ENCODE results near the gene DCAF17.
"Not testable (repeated sequence)": the region's sequence is repeated elsewhere in the genome, so short reads cannot be mapped to it uniquely, and the experiment has no call there.

DCAF17 gene

GRCh38 chr2:171460537-171460936 is 26.5 kb downstream of the DCAF17 start:
- no peak for DNase-seq

DNA sequence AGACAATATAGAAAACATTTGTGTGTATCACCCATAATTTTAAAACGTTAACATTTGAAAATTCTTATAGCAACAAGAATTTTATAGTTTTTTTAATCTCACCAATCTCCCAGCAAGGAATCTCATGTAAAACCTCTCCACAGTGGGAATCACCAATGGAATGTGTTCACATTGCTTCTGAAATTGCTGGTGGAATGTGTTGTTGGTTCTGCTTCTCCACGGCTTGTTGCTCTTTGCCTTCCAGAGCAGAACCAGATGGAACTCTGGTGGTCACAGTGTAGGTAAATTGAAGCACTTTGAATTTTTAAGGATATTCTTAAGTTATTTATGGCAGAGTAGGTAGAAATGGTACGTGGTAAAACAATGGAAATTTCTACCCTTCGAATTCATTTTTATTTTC is 35.1 kb downstream of the DCAF17 start:
- no peak for DNase-seq

DNA sequence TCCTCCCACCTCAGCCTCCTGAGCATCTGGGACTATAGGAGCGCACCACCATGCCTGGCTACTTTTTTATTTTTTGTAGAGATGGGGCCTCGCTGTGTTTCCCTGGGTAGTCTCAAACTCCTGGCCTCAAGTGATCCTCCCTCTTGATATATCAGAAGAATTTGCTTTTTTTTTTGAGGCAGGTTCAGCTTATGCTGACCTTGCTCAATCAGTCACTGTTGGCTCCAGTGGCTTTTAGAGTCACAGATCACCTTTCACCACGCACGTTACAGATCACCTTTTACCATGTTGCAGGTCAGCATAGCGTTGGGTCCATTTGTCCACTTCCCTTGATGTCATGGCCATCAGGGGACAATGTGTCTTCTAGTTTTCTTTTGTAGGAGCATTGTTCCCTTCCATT is 36.1 kb downstream of the DCAF17 start:
- DNase-seq, result no peak

- DNase-seq, result no peak
These were observed 42.0 kb downstream of the DCAF17 start for GRCh38 chr2:171475979-171476378.

GRCh38 chr2:171478345-171478744 is 44.3 kb downstream of the DCAF17 start:
- no peak for DNase-seq

- no peak for DNase-seq
These were observed 45.3 kb downstream of the DCAF17 start for GRCh38 chr2:171479154-171479814.

- DNase-seq, result no peak
These were observed 46.9 kb downstream of the DCAF17 start for GRCh38 chr2:171480908-171481307.

- DNase-seq, result no peak
These were observed 48.3 kb downstream of the DCAF17 start for GRCh38 chr2:171482308-171482707.

DNA sequence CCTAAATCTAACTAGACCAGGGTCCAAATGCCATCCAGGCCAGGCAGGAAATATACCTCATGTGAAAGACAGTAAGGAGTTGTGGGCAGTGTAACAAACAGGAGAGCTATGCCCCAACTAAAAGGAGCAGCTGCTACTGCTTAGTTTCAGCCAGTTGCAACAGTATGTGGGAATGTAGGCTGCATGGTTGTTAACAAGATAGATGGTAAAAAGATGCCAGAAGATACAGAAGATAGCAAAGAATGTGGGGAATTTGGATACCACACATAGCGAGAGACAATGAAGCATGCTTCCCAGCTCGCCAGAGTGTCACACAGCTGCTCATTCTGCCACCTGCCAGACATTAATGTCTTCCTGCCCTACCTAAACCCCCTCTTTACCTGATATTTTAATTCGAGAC is 48.9 kb downstream of the DCAF17 start:
- DNase-seq, result no peak

GRCh38 chr2:171483793-171484192 is 49.8 kb downstream of the DCAF17 start:
- DNase-seq, result no peak

DNA sequence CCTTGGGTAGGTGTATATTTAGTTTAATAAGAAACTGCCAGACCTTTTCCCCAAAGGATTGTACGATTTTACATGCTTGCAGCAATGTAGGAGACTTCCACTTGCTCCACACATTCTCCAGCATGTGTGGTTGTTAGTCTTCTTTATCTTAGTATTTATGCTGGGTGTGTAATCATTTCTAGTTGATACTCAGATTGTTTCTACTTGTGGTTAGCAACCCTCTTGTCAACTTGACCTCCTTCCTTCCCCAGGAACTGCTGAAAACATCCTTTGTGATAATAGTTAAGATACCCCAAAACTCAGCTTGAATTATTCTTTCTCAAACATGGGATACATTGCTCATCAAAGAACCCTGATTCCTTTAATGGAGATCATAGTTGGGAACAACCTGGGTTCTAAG is 51.1 kb downstream of the DCAF17 start:
- no peak for DNase-seq

GRCh38 chr2:171487201-171487600 is 53.2 kb downstream of the DCAF17 start:
- DNase-seq, result no peak

DNA sequence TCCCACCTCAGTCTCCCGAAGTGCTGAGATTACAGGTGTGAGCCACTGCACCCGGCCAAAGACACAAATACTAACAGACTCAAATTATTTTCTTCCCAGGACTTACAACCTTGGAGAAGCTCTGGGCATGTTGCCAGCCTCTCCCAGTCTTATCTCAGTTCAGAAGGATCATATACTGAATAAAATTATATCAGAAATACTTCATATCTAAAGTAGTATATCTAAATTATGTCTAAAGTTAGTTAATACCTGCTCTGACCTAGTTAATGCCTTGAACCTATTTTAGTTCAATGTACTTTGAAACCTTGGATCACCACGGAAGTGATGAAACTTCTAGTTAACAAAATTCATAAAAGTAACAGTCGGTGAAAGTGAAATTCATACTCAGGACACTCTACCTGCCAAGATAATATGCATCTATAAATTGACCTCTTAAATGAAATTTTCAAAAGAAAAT is 53.8 kb downstream of the DCAF17 start:
- no peak for DNase-seq

DNA sequence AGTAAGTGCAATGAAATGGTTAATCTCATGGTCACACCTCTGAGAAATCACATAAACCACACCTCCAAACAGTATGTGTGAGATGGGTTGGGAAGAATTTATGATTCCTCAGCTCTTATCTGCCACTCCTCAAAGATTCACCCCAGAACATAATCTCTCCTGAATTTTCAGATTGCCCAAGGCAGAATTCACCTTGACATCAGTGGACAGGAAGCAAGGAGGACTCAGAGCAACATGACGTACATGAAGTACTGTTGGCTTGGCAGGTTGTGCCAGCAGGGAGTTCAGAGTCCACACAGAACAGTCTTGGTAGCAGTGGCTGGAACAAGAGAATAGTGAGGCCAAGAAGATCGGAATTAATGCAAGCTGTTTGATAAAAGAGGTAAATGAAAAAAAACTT is 56.6 kb downstream of the DCAF17 start:
- no peak for DNase-seq

DNA sequence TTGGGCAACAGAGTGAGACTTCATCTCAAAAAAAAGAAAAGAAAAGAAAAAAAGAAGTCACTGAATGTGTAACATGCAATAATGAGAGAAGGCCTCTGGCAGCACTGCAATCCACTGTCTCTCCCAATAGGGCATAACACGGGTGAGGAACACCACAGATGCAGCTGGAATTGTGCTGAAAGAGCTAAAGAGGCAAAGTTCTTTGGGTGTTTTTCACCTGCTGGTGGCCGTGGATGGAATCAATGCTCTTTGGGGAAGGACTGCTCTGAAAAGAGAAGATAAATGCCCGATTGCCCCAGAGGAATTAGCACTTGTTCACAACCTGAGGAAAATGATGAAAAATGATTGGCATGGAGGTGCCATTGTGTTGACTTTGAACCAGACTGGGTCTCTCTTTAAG is 57.3 kb downstream of the DCAF17 start:
- DNase-seq, result no peak

- DNase-seq, result no peak
These were observed 58.6 kb downstream of the DCAF17 start for GRCh38 chr2:171492664-171493063.

GRCh38 chr2:171497664-171498063 is 63.6 kb downstream of the DCAF17 start:
- not testable (repeated sequence) for DNase-seq

DNA sequence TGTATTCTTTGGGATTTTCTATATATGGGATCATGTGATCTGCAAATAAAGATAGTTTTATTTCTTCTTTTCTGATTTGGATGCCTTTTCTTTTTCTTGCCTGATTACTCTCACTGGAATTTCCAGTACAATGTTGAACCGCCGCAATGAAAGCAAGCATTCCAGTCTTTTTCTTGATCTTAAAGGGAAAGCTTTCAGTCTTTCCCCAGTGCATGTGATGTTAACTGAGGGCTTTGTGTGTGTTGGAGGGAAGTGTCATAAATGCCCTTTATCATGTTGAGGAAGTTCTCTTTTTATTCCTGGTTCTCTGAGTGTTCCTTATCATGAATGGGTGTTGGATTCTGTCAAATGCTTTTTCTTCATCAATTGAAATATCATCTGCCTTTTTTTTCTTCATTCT is 71.3 kb downstream of the DCAF17 start:
- DNase-seq, result no peak

DNA sequence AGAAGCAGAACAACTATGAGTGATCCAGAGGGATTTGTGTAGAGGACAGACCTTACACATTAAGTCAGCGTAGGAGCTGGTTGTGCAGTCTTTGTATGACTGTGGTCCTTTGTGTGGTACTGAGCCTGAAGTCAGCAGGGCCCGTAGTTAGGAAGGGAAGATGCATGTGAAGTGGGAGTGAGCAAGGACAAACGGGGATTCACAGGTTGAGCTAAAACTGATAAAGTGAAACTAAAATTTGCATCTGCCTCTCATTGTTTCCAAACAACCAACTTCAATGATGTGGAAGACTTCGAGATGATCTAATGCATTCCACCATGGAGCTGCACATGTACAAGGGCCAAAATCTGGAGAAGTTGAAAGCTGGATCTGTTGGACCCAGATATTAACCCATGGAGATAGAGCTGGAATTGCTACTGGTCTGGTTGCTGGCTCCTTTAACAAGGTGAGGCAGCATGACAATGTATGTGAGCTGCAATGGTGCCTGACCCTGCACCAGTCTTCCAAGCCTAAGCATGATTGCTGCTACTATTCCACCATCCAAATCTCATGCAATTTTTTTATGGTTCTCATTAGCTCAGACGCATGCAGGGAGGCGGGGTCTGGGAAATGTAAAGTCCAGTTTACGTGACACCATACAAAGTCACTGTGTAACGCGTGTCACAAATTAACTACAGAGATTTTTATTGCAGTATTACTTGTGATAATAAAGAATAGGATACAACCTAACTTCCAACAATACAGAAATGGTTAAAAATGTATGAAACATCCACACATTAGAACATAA is 76.1 kb downstream of the DCAF17 start:
- DNase-seq, result no peak

- DNase-seq, result no peak
These were observed 78.0 kb downstream of the DCAF17 start for GRCh38 chr2:171512014-171512413.

DNA sequence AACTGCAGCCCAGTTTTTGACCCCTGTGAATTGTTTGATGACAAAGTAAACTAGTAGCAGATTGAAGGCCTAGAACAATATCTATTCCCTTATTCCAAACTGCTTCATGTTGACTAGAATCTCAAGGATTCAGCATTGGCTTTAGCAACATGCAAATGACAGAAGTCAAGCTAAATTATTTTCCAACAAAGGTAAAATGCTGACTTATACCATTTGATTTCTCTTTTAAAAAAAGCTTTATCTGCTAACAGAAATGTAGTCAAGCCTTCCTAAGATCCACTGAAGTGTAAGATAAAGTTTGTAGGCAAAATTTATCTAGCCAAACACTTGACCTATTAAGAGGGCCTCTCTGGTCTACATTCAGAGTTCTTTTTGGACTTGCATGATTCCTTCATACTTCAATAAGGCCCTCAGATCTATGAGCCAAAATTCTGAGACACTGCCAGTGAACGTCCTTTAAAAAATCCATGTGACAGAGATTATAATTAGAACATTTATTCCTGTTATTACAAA is 78.7 kb downstream of the DCAF17 start:
- no peak for DNase-seq

- DNase-seq, result no peak
These were observed 79.7 kb downstream of the DCAF17 start for GRCh38 chr2:171513719-171514160.

DNA sequence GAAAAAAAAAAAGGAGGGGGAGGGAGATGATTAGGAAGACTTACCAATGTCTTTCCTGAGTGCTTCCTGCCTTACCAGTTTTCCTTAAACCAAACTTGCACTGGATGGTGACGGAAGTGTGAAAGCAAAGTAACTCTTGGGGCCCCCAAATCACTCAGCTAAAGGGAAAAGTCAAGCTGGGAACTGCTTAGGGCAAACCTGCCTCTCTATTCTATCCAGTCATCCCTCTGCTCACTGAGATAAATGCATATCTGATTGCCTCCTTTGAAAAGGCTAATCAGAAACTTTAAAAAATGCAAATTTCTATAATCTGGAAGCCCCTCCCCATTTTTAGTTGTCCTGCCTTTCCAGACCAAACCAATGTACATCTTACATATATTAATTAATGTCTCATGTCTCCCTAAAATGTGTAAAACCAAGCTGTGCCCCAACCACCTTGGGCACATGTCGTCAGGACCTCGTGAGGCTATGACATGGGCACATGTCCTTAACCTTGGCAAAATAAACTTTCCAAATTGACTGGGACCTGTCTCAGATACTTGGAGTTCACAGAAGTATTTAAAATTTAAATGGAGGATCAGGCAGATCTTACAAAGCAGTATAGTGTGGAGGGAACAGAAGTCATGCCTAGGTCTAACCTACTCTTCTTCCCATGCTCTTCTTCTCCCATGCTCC is 81.0 kb downstream of the DCAF17 start:
- no peak for DNase-seq
